WERI-Rb-1 (cell line): ENCODE results near the gene ASF1B.

Source experiments
- DNase-seq: peaks from one replicate; pipeline ENCODE4 v3.0.0-alpha.2; 2020
- H3K27ac ChIP-seq: fragments of 250-450 bp; sonication (Bioruptor Pico); 2 replicates; pipeline ENCODE4 v1.5.1; 2020; ENCODE audit warnings: mild to moderate bottlenecking, moderate library complexity
- H3K27me3 ChIP-seq: fragments of 250-450 bp; sonication (Bioruptor Pico); 2 replicates; pipeline ENCODE4 v1.5.1; 2021; ENCODE audit warnings: mild to moderate bottlenecking, low read depth, moderate library complexity; ENCODE audit not compliant: insufficient read depth, severe bottlenecking
- H3K36me3 ChIP-seq: fragments of 250-450 bp; sonication (Bioruptor Pico); 2 replicates; pipeline ENCODE4 v1.5.1; 2020; ENCODE audit warnings: mild to moderate bottlenecking, moderate library complexity
- H3K4me3 ChIP-seq: 2 replicates; pipeline ENCODE4 v1.5.1; 2011; ENCODE audit warnings: low read depth, mild to moderate bottlenecking, control low read depth, low read length
- H3K9me3 ChIP-seq: fragments of 250-450 bp; sonication (Bioruptor Pico); 2 replicates; pipeline ENCODE4 v1.5.1; 2021; ENCODE audit warnings: mild to moderate bottlenecking, moderate library complexity; ENCODE audit not compliant: severe bottlenecking
- TF ChIP-seq, protein P1 (sequence below): IDR thresholded peaks from 2 replicates; pipeline ENCODE4 v1.5.1; 2011; ENCODE audit warnings: low read depth, mild to moderate bottlenecking, control low read depth, inconsistent platforms, low read length

The ASF1B gene

DNA sequence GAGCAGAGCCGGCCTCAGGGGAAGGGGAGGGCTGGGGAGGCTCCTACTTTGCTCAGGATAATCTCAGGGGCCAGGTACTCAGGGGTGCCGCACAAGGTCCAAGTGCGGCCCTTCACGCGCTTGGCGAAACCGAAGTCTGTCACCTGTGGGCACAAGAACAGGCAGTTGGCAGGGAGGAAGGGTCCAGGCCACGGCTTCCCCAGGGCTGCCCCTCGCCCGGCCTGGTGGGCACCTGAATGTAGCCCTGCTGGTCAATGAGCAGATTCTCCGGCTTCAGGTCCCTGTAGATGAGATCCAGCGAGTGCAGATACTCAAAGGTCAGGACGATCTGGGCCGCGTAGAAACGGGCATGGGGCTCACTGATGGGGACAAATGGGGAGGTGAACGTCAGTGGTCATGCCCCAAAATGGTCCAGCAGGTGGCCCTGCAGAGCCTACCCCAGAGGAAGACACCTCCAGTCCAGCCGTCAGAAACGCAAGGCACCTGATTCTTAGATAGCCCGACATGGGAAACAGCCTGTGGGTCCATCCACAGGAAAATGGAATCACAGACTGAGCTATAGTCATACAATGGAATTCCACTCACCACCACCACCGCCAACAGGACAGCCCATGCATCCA, 38.7 kb downstream of the ASF1B start:
- Histone ChIP-seq H3K9me3 (peaks cover 9% of the 10 kb centered on the region), H3K27ac (no peak overlapping the region), H3K36me3 (peaks cover 52% of the 10 kb centered on the region), H3K27me3 (no peaks in the 10 kb centered on the region), H3K4me3 (no peak overlapping the region)
- TF ChIP-seq, protein P1, sequence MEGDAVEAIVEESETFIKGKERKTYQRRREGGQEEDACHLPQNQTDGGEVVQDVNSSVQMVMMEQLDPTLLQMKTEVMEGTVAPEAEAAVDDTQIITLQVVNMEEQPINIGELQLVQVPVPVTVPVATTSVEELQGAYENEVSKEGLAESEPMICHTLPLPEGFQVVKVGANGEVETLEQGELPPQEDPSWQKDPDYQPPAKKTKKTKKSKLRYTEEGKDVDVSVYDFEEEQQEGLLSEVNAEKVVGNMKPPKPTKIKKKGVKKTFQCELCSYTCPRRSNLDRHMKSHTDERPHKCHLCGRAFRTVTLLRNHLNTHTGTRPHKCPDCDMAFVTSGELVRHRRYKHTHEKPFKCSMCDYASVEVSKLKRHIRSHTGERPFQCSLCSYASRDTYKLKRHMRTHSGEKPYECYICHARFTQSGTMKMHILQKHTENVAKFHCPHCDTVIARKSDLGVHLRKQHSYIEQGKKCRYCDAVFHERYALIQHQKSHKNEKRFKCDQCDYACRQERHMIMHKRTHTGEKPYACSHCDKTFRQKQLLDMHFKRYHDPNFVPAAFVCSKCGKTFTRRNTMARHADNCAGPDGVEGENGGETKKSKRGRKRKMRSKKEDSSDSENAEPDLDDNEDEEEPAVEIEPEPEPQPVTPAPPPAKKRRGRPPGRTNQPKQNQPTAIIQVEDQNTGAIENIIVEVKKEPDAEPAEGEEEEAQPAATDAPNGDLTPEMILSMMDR, result peak; percentile 70
- peak; percentile 52 for DNase-seq

DNA sequence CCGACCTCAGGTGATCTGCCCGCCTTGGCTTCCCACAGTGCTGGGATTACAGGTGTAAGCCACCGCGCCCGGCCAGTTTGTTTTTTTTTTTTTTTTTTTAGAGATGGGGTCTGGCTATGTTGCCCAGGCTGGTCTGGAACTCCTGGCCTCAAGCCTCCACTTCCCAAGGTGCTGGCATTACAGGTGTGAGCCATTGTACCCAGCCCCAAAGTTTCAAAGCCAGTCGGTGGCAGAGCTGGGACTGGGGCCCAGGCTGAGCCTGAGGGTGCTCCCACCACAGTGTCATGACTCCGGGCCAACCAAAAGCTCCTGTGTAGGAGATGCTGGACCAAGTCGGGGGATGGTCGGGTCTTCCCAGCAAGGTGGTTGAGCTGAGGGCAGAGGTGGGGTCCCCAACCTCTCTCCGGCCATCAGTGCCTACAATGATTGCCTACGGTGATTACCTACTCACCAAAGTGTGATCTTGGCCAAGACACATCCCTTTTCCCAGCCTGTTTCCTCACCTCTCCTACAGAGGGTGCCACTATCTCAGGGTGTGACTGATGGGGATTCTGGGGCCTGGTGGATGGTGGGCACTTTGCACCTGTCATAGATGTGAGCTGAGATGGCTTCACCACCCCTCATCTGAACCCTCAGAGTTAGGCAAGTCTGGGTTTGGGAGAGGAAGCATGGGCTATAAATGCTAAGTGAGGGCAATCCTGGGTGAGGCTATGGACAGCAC, 40.0 kb downstream of the ASF1B start:
- Histone ChIP-seq H3K27ac (no peak overlapping the region), H3K27me3 (no peaks in the 10 kb centered on the region), H3K36me3 (peaks cover 40% of the 10 kb centered on the region), H3K4me3 (no peak overlapping the region), H3K9me3 (peaks cover 9% of the 10 kb centered on the region)
- TF ChIP-seq, protein P1, result peak; percentile 30
- no peak for DNase-seq

DNA sequence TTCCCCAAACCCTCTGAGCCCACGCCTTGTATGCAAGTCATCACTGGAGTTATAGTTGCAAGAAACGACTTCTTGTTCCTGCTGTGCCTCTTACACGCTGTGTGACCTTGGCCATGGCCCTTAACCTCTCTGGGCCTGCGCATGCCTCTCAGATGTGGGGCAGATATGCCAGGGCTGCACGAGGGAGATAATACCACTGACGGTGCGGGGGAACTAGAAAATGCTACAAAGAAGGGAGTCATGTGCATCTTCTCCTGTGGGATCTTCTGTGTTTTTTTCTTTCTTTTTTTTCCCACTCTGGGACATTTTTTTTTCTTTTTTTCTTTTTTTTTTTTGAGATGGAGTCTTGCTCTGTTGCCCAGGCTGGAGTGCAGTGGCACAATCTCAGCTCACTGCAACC, 41.5 kb downstream of the ASF1B start:
- H3K4me3 ChIP-seq, result no peak overlapping the region
- H3K27me3 ChIP-seq, result no peaks in the 10 kb centered on the region
- peaks cover 25% of the 10 kb centered on the region for H3K36me3 ChIP-seq
- no peak overlapping the region for H3K27ac ChIP-seq
- DNase-seq, result no peak
- H3K9me3 ChIP-seq, result peaks cover 9% of the 10 kb centered on the region
- TF ChIP-seq, protein P1, result no peak

DNA sequence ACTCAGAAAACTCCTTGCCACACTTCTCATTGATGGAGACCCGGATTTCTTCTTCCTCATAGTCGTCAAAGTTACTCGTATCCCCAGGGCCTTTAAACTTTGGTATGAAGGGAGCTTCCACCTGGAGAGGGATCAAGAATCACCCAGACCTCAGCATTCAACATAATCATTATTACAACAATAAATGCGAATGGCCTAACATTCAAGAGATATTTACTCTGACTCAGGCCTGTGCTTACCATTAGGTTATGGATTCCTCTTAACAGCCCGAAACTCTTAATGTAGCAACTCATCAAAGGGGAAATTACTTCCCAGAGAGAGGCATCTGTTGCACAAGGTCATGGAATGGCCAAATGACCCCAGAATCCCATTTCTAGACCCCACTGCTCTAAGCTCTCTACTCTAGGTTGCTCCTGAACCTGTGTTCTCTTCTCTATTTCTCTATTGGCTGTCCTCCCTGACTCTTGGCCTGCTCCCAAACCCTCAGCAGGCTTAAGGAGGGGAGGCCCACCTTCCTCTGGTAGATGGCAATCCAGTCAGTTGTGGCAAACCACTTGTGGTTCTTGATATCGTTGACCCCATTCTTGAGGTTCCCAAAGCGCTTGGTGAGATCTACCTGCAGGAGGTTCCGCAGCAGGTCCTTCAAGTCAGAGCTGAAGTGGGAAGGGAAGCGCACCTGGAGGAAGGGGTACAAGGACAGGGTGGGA, 43.1 kb downstream of the ASF1B start:
- TF ChIP-seq, protein P1, result no peak
- Histone ChIP-seq H3K4me3 (no peak overlapping the region), H3K36me3 (peaks cover 31% of the 10 kb centered on the region), H3K9me3 (peaks cover 9% of the 10 kb centered on the region), H3K27ac (no peak overlapping the region), H3K27me3 (no peaks in the 10 kb centered on the region)
- DNase-seq, result no peak

DNA sequence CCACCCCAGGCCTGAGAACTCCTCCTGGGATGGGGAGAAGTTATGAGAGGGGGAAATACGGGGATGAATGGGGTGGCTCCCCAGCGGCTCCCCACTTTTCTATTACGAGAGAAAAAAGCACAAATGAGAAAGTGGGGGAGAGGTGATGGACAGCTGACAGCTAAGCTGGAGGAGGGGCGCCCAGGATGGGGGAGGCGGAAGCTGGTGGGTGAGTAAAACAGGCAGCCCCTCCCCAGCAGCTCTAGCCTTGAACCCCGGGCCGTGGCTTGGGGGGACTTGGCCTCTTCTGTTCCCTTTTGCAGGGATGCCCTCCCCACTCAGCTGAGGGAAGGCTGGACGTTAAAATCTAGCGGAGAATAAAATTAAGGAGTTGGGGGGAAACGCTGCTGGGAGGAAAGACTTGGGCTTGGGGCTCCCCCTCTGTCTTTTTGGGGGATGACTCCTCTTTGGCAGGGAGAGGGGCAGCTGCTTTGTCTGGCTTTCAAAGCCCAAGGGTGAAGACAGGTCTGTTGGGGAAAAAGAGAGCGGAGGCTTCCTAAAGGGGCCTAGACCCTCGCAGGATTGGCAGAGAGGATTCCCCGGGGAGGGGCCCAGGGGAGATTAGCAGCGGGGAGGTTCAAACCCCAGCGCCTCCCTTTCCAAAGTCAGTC, 44.5 kb downstream of the ASF1B start:
- Histone ChIP-seq H3K9me3 (peaks cover 9% of the 10 kb centered on the region), H3K36me3 (peaks cover 32% of the 10 kb centered on the region), H3K27me3 (no peaks in the 10 kb centered on the region), H3K27ac (peak overlapping the region; percentile 84), H3K4me3 (peak overlapping the region; percentile 74)
- DNase-seq, result peak; percentile 53
- TF ChIP-seq, protein P1, result no peak
